Suprapubic skin (tissue), 3 donors: ENCODE data around the gene TRIM66.

Experiments used
- CTCF ChIP-seq, 2 donors: fragments of 200-600 bp in 1 of 2; fragments of 450-650 bp in 1 of 2; sonication (generic) in 1 of 2; IDR thresholded peaks; one replicate each; pipeline ENCODE4 v1.5.1; 2016 to 2019; ENCODE audit warnings: antibody characterized with exemption in 2 of 2, mild to moderate bottlenecking in 1 of 2, moderate library complexity in 1 of 2
- POLR2A ChIP-seq, 2 donors: fragments of 450-650 bp; IDR thresholded peaks; one replicate each; pipeline ENCODE4 v1.6.1; 2017; ENCODE audit warnings: antibody characterized with exemption in 2 of 2, mild to moderate bottlenecking in 2 of 2, moderate library complexity in 2 of 2

GRCh38 chr11:8721609-8722500, 39.4 kb upstream of the TRIM66 start:
- TF ChIP-seq CTCF (IDR thresholded peaks at IDR 0.05) (no peak), POLR2A (IDR thresholded peaks at IDR 0.05) (no peak)
